ENCODE measurements around the gene SHQ1.
"Not testable (repeated sequence)": the region's sequence is repeated elsewhere in the genome, so short reads cannot be mapped to it uniquely, and the experiment has no call there.

Gene SHQ1

GRCh38 chr3:72798552-72799195, 49.6 kb downstream of the SHQ1 start:
- DNase-seq: no peak

GRCh38 chr3:72797773-72798543, 50.3 kb downstream of the SHQ1 start:
- DNase-seq: no peak

- DNase-seq: no peak
Observed at GRCh38 chr3:72794079-72794478, 54.2 kb downstream of the SHQ1 start.

- no peak for DNase-seq
Observed at GRCh38 chr3:72791161-72791560, 57.1 kb downstream of the SHQ1 start.

- no peak for DNase-seq
Observed at GRCh38 chr3:72789786-72790185, 58.5 kb downstream of the SHQ1 start.

GRCh38 chr3:72788232-72788631, 60.0 kb downstream of the SHQ1 start:
- DNase-seq: not testable (repeated sequence)

GRCh38 chr3:72786668-72787067, 61.6 kb downstream of the SHQ1 start:
- DNase-seq: no peak

- no peak for DNase-seq
Observed at GRCh38 chr3:72784226-72784625, 64.0 kb downstream of the SHQ1 start.

GRCh38 chr3:72782521-72782920, 65.7 kb downstream of the SHQ1 start:
- no peak for DNase-seq

- no peak for DNase-seq
Observed at GRCh38 chr3:72769758-72770540, 78.3 kb downstream of the SHQ1 start.

GRCh38 chr3:72768936-72769335, 79.3 kb downstream of the SHQ1 start:
- no peak for DNase-seq

- no peak for DNase-seq
Observed at GRCh38 chr3:72768481-72768880, 79.8 kb downstream of the SHQ1 start.

GRCh38 chr3:72768006-72768441, 80.2 kb downstream of the SHQ1 start:
- DNase-seq: no peak

- DNase-seq: no peak
Observed at GRCh38 chr3:72766866-72767265, 81.4 kb downstream of the SHQ1 start.

GRCh38 chr3:72763751-72764440, 84.3 kb downstream of the SHQ1 start:
- DNase-seq: no peak

- DNase-seq: no peak
Observed at GRCh38 chr3:72761410-72761809, 86.8 kb downstream of the SHQ1 start.

- DNase-seq: no peak
Observed at GRCh38 chr3:72760225-72760624, 88.0 kb downstream of the SHQ1 start.

- peak in 2 of 4 experiments; percentile 5 to 19 for DNase-seq
Observed at GRCh38 chr3:72756900-72757299, 91.3 kb downstream of the SHQ1 start.

GRCh38 chr3:72754582-72754981, 93.7 kb downstream of the SHQ1 start:
- no peak for DNase-seq

GRCh38 chr3:72753495-72753894, 94.8 kb downstream of the SHQ1 start:
- no peak for DNase-seq

- DNase-seq: no peak
Observed at GRCh38 chr3:72750405-72750965, 97.8 kb downstream of the SHQ1 start.

GRCh38 chr3:72748659-72749058, 99.6 kb downstream of the SHQ1 start:
- no peak for DNase-seq
